ENCODE data around the gene RAB11FIP3.

The RAB11FIP3 gene

DNA sequence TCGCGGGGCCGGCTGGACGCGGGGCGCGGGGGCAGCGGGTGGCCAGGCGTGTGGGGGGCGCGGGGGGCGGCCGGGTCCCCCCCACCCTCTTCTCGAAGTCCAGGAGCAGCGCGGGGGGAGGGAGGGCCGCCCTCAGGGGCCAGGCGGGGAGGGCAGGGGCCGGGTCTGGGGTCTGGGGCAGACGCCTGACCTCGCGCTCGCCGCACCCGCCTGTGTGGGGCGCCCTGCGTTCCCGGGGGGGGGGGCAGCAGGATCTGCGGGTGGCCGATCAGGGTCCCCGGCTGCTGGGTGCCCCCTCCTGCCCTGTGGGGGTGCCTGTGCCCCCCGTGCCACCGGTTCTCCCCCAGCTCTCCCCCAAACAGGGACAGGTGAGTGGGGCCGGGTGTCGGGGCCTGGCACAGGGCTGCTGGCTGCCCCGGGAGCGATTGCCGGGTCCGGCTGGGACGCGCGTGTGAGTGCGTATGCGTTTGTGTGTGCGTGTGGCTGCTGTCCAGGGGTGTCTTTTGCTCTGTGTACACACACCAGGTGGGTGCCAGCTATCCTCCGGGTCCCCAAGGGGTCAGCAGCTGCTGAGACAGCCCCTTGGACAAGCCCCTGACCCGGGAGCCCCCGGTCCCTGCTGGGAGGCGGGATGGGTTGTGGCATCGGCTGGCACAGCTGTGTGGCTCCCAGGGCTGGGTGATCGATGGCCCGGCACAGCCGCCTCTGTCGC, 135.4 kb downstream of the RAB11FIP3 start:
- Histone ChIP-seq H2BK15ac (ENCODE audit: low read depth, poor library complexity, severe bottlenecking) (no peak overlapping the region), H2BK5ac (ENCODE audit: low read depth, low read length, poor library complexity, severe bottlenecking) (no peak overlapping the region), H3K14ac (ENCODE audit: low read length in 2 of 2) (no peak overlapping the region), H3K4ac (ENCODE audit: low read depth in 1 of 2, low read length in 2 of 2) (no peak overlapping the region), H3K23ac (ENCODE audit: low read length in 2 of 2) (peak overlapping the region in 1 of 2 experiments; percentile 78), H3K4me1 (ENCODE audit: control insufficient read depth, insufficient read depth, low read depth, low read length) (peaks cover 35% of the 10 kb centered on the region), H3K9ac (ENCODE audit: low read length) (no peak overlapping the region), H2BK12ac (ENCODE audit: low read length in 2 of 2) (no peak overlapping the region), H3K18ac (ENCODE audit: low read depth in 1 of 2, low read length in 2 of 2) (no peak overlapping the region), H3K27ac (ENCODE audit: low read length, poor library complexity, severe bottlenecking) (no peak overlapping the region), H3K4me3 (ENCODE audit: insufficient read depth in 1 of 2, low read depth in 1 of 2, low read length in 2 of 2) (no peak overlapping the region), H3K27me3 (ENCODE audit: control insufficient read depth in 1 of 2, insufficient read depth in 1 of 2, low read length in 2 of 2) (peaks cover 38 to 46% of the 10 kb centered on the region in 2 experiments), H4K91ac (ENCODE audit: low read length) (no peak overlapping the region), H4K8ac (ENCODE audit: low read length) (no peak overlapping the region), H2AFZ (ENCODE audit: low read depth, low read length) (no peak overlapping the region), H2AK5ac (ENCODE audit: low read length, severe bottlenecking) (no peak overlapping the region), H3K4me2 (ENCODE audit: low read length, poor library complexity, severe bottlenecking) (no peak overlapping the region), H3K9me3 (ENCODE audit: control insufficient read depth, low read length) (no peaks in the 10 kb centered on the region), H3K79me1 (replicated peaks; ENCODE audit: low read length, poor library complexity, severe bottlenecking) (no peaks in the 10 kb centered on the region), H3K36me3 (ENCODE audit: control insufficient read depth in 1 of 2, insufficient read depth in 2 of 2, low read depth in 1 of 2, low read length in 2 of 2) (peaks cover 0 to 4% of the 10 kb centered on the region in 2 experiments), H2BK120ac (ENCODE audit: low read depth, low read length) (no peak overlapping the region)
- 55% methylated on average over 28 of the region's 54 CpGs for WGBS
- no peak for DNase-seq

GRCh38 chr16:561413-561794, 136.0 kb downstream of the RAB11FIP3 start:
- H4K91ac ChIP-seq (ENCODE audit: low read length): no peak overlapping the region
- H3K4me2 ChIP-seq (ENCODE audit: low read length, poor library complexity, severe bottlenecking): no peak overlapping the region
- H3K27me3 ChIP-seq (ENCODE audit: control insufficient read depth in 1 of 2, insufficient read depth in 1 of 2, low read length in 2 of 2): peaks cover 38 to 46% of the 10 kb centered on the region in 2 experiments
- no peaks in the 10 kb centered on the region for H3K79me1 ChIP-seq (replicated peaks; ENCODE audit: low read length, poor library complexity, severe bottlenecking)
- H3K4ac ChIP-seq (ENCODE audit: low read depth in 1 of 2, low read length in 2 of 2): no peak overlapping the region
- H3K36me3 ChIP-seq (ENCODE audit: control insufficient read depth in 1 of 2, insufficient read depth in 2 of 2, low read depth in 1 of 2, low read length in 2 of 2): peaks cover 0 to 4% of the 10 kb centered on the region in 2 experiments
- no peak overlapping the region for H3K18ac ChIP-seq (ENCODE audit: low read depth in 1 of 2, low read length in 2 of 2)
- H2BK5ac ChIP-seq (ENCODE audit: low read depth, low read length, poor library complexity, severe bottlenecking): no peak overlapping the region
- H3K4me1 ChIP-seq (ENCODE audit: control insufficient read depth, insufficient read depth, low read depth, low read length): peaks cover 40% of the 10 kb centered on the region
- no peak overlapping the region for H3K4me3 ChIP-seq (ENCODE audit: insufficient read depth in 1 of 2, low read depth in 1 of 2, low read length in 2 of 2)
- H2BK120ac ChIP-seq (ENCODE audit: low read depth, low read length): no peak overlapping the region
- no peak overlapping the region for H2BK12ac ChIP-seq (ENCODE audit: low read length in 2 of 2)
- H3K27ac ChIP-seq (ENCODE audit: low read length, poor library complexity, severe bottlenecking): no peak overlapping the region
- no peak overlapping the region for H4K8ac ChIP-seq (ENCODE audit: low read length)
- H3K14ac ChIP-seq (ENCODE audit: low read length in 2 of 2): no peak overlapping the region
- DNase-seq: no peak
- H3K9ac ChIP-seq (ENCODE audit: low read length): no peak overlapping the region
- H2AK5ac ChIP-seq (ENCODE audit: low read length, severe bottlenecking): no peak overlapping the region
- no peak overlapping the region for H2BK15ac ChIP-seq (ENCODE audit: low read depth, poor library complexity, severe bottlenecking)
- WGBS: 72% methylated on average over 13 of the region's 15 CpGs
- no peak overlapping the region for H2AFZ ChIP-seq (ENCODE audit: low read depth, low read length)
- H3K23ac ChIP-seq (ENCODE audit: low read length in 2 of 2): no peak overlapping the region
- H3K9me3 ChIP-seq (ENCODE audit: control insufficient read depth, low read length): no peaks in the 10 kb centered on the region

DNA sequence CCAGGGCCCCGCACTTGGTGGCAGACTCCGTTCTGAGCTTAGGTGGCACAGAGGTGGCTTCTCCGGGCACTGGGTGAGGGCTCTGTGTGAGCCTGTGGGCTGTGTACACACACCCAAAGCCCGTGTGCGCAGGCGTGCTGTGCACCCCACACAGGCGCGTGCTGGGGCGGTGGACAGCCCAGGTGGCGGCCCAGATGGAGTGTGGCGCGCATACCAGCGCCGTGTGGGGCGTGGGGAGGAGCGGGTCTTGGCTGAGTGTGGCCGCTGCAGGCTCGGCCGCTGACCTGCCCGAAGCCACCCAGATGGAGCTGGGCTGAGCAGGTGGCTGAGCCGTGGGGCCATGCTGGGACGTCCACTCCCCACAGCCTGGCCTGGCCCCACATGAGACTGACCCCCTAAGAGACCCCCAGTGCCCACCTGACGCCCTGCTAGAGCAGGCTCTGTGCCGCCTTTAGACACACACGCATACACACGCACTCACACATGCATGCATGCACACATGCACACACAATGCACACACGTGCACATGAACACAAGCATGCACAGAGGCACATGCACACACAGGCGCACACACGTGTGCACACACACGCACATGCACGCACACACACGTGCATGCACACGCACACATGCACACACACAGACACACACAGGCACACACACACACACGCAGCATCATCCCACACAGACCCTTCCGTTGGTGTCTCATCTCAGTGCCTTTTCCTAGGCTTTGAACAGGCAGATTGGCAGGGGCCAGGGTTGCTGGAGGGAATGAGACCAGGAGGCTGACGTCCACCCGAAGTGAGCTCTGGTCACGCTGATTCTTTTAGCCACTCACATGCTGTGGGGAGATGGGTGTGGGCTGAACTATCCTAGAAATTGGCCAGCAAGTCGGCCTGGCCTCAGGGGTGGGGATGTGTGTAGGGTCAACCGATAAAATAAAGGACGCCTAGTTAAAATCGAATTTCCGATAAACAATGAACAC, 136.8 kb downstream of the RAB11FIP3 start:
- H3K4me1 ChIP-seq (ENCODE audit: control insufficient read depth, insufficient read depth, low read depth, low read length): peaks cover 48% of the 10 kb centered on the region
- peak overlapping the region; percentile 70 for H4K91ac ChIP-seq (ENCODE audit: low read length)
- no peak overlapping the region for H3K4ac ChIP-seq (ENCODE audit: low read depth in 1 of 2, low read length in 2 of 2)
- 91% methylated on average over 43 of the region's 43 CpGs for WGBS
- H3K4me2 ChIP-seq (ENCODE audit: low read length, poor library complexity, severe bottlenecking): no peak overlapping the region
- DNase-seq: no peak
- peak overlapping the region in 1 of 2 experiments; percentile 68 for H3K14ac ChIP-seq (ENCODE audit: low read length in 2 of 2)
- H4K8ac ChIP-seq (ENCODE audit: low read length): no peak overlapping the region
- H2AFZ ChIP-seq (ENCODE audit: low read depth, low read length): no peak overlapping the region
- H3K23ac ChIP-seq (ENCODE audit: low read length in 2 of 2): no peak overlapping the region
- H2BK120ac ChIP-seq (ENCODE audit: low read depth, low read length): no peak overlapping the region
- no peak overlapping the region for H3K18ac ChIP-seq (ENCODE audit: low read depth in 1 of 2, low read length in 2 of 2)
- H3K36me3 ChIP-seq (ENCODE audit: control insufficient read depth in 1 of 2, insufficient read depth in 2 of 2, low read depth in 1 of 2, low read length in 2 of 2): peaks cover 0 to 4% of the 10 kb centered on the region in 2 experiments
- H2BK15ac ChIP-seq (ENCODE audit: low read depth, poor library complexity, severe bottlenecking): no peak overlapping the region
- no peak overlapping the region for H2BK12ac ChIP-seq (ENCODE audit: low read length in 2 of 2)
- H3K4me3 ChIP-seq (ENCODE audit: insufficient read depth in 1 of 2, low read depth in 1 of 2, low read length in 2 of 2): no peak overlapping the region
- no peak overlapping the region for H3K9ac ChIP-seq (ENCODE audit: low read length)
- no peak overlapping the region for H2BK5ac ChIP-seq (ENCODE audit: low read depth, low read length, poor library complexity, severe bottlenecking)
- no peak overlapping the region for H3K27ac ChIP-seq (ENCODE audit: low read length, poor library complexity, severe bottlenecking)
- H2AK5ac ChIP-seq (ENCODE audit: low read length, severe bottlenecking): no peak overlapping the region
- H3K79me1 ChIP-seq (replicated peaks; ENCODE audit: low read length, poor library complexity, severe bottlenecking): no peaks in the 10 kb centered on the region
- H3K27me3 ChIP-seq (ENCODE audit: control insufficient read depth in 1 of 2, insufficient read depth in 1 of 2, low read length in 2 of 2): peaks cover 38 to 45% of the 10 kb centered on the region in 2 experiments
- H3K9me3 ChIP-seq (ENCODE audit: control insufficient read depth, low read length): no peaks in the 10 kb centered on the region

DNA sequence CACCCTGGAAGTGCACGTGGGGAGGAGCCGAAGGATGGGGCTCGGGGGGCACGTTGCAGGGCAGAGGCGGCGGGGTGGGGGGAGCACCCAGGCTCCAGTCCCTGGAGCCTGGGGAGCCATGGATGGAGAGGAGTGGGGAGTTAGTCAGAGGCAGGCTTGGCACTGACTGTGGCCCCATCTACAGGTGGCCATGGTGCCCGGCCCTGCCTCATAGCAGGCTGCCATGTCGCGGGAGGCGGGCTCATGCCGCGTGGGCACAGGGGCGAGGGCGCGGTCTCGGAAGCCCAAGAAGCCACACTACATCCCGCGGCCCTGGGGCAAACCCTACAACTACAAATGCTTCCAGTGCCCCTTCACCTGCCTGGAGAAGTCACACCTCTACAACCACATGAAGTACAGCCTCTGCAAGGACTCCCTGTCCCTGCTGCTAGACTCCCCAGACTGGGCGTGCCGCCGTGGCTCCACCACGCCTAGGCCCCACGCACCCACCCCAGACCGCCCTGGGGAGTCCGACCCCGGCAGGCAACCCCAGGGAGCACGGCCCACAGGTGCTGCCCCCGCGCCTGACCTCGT, 137.7 kb downstream of the RAB11FIP3 start:
- DNase-seq: no peak

More for the DNA sequence above, 137.7 kb downstream of the RAB11FIP3 start:
- 94% methylated on average over 30 of the region's 30 CpGs for WGBS
- peak overlapping the region; percentile 17 for H2BK15ac ChIP-seq (ENCODE audit: low read depth, poor library complexity, severe bottlenecking)
- no peak overlapping the region for H3K9ac ChIP-seq (ENCODE audit: low read length)
- H4K8ac ChIP-seq (ENCODE audit: low read length): no peak overlapping the region
- H3K36me3 ChIP-seq (ENCODE audit: control insufficient read depth in 1 of 2, insufficient read depth in 2 of 2, low read depth in 1 of 2, low read length in 2 of 2): no peaks in the 10 kb centered on the region
- H3K4ac ChIP-seq (ENCODE audit: low read depth in 1 of 2, low read length in 2 of 2): no peak overlapping the region
- no peak overlapping the region for H3K23ac ChIP-seq (ENCODE audit: low read length in 2 of 2)
- no peak overlapping the region for H2BK120ac ChIP-seq (ENCODE audit: low read depth, low read length)
- no peak overlapping the region for H2AK5ac ChIP-seq (ENCODE audit: low read length, severe bottlenecking)
- peaks cover 32 to 38% of the 10 kb centered on the region in 2 experiments for H3K27me3 ChIP-seq (ENCODE audit: control insufficient read depth in 1 of 2, insufficient read depth in 1 of 2, low read length in 2 of 2)
- H3K9me3 ChIP-seq (ENCODE audit: control insufficient read depth, low read length): no peaks in the 10 kb centered on the region
- H2BK5ac ChIP-seq (ENCODE audit: low read depth, low read length, poor library complexity, severe bottlenecking): no peak overlapping the region
- no peak overlapping the region for H3K18ac ChIP-seq (ENCODE audit: low read depth in 1 of 2, low read length in 2 of 2)
- peaks cover 57% of the 10 kb centered on the region for H3K4me1 ChIP-seq (ENCODE audit: control insufficient read depth, insufficient read depth, low read depth, low read length)
- no peak overlapping the region for H2AFZ ChIP-seq (ENCODE audit: low read depth, low read length)
- H3K27ac ChIP-seq (ENCODE audit: low read length, poor library complexity, severe bottlenecking): no peak overlapping the region
- H3K14ac ChIP-seq (ENCODE audit: low read length in 2 of 2): no peak overlapping the region
- no peak overlapping the region for H3K4me3 ChIP-seq (ENCODE audit: insufficient read depth in 1 of 2, low read depth in 1 of 2, low read length in 2 of 2)
- no peak overlapping the region for H4K91ac ChIP-seq (ENCODE audit: low read length)
- H3K79me1 ChIP-seq (replicated peaks; ENCODE audit: low read length, poor library complexity, severe bottlenecking): no peaks in the 10 kb centered on the region
- no peak overlapping the region for H3K4me2 ChIP-seq (ENCODE audit: low read length, poor library complexity, severe bottlenecking)
- no peak overlapping the region for H2BK12ac ChIP-seq (ENCODE audit: low read length in 2 of 2)

All from mesenchymal stem cell (in vitro differentiated cells and primary cell).